GM18868 (cell line): Measurements from ENCODE around the gene RAB3D.

Source experiments
- ATAC-seq: cut with Tn5 transposase; IDR thresholded peaks from one replicate; pipeline ENCODE4 v1.9.1; 2021; ENCODE audit warnings: mild to moderate bottlenecking, moderate library complexity; ENCODE audit not compliant: unreplicated experiment

RAB3D gene

GRCh38 chr19:11299946-11300810 is 39.3 kb downstream of the RAB3D start:
- ATAC-seq, result no peak

- ATAC-seq, result no peak
Observed at GRCh38 chr19:11296264-11296663, 43.2 kb downstream of the RAB3D start.

- ATAC-seq, result no peak
Observed at GRCh38 chr19:11295665-11296245, 43.7 kb downstream of the RAB3D start, which contains the start of gene TSPAN16. Gene TSPAN16 (plus strand): TSS chr19:11296160. CDS start chr19:11296298, 138 bp downstream.

GRCh38 chr19:11295180-11295579 is 44.3 kb downstream of the RAB3D start:
- no peak for ATAC-seq

GRCh38 chr19:11293433-11294389 is 45.7 kb downstream of the RAB3D start:
- no peak for ATAC-seq

GRCh38 chr19:11291991-11292390 is 47.5 kb downstream of the RAB3D start:
- ATAC-seq, result no peak

- no peak for ATAC-seq
Observed at GRCh38 chr19:11291415-11291814, 48.0 kb downstream of the RAB3D start.

GRCh38 chr19:11290256-11290655 is 49.2 kb downstream of the RAB3D start:
- ATAC-seq, result no peak

GRCh38 chr19:11288349-11288748 is 51.1 kb downstream of the RAB3D start:
- ATAC-seq, result no peak

GRCh38 chr19:11286312-11286974 is 53.0 kb downstream of the RAB3D start:
- ATAC-seq, result no peak

GRCh38 chr19:11284515-11284914 is 54.9 kb downstream of the RAB3D start:
- no peak for ATAC-seq

GRCh38 chr19:11281356-11282049 is 58.0 kb downstream of the RAB3D start:
- no peak for ATAC-seq

GRCh38 chr19:11279505-11280236 is 59.8 kb downstream of the RAB3D start:
- ATAC-seq, result no peak

- ATAC-seq, result no peak
Observed at GRCh38 chr19:11278670-11279069, 60.8 kb downstream of the RAB3D start.

GRCh38 chr19:11274533-11275086 is 64.8 kb downstream of the RAB3D start:
- ATAC-seq, result no peak

GRCh38 chr19:11273989-11274388 is 65.5 kb downstream of the RAB3D start:
- no peak for ATAC-seq

GRCh38 chr19:11273296-11273695 is 66.2 kb downstream of the RAB3D start:
- no peak for ATAC-seq
